AG09309 (cell line): ENCODE measurements around the gene NCOR2.
A peak's percentile ranks its signal among the peaks of the same experiment; 100 is the strongest.

Experiments used
- DNase-seq: peaks from one replicate; pipeline ENCODE4 v3.0.0-alpha.2; 2010; ENCODE audit warnings: low read depth
- H3K4me3 ChIP-seq: 2 replicates; pipeline ENCODE4 v1.5.1; 2011; ENCODE audit warnings: mild to moderate bottlenecking, low read depth, low read length, moderate library complexity; ENCODE audit not compliant: control insufficient read depth
- TF ChIP-seq, protein P1 (sequence below): IDR thresholded peaks from 2 replicates; pipeline ENCODE4 v1.5.1; 2011; ENCODE audit warnings: mild to moderate bottlenecking, low read depth, low read length, inconsistent platforms; ENCODE audit not compliant: insufficient read depth, control insufficient read depth; ENCODE audit errors: missing control alignments

NCOR2 gene

DNA sequence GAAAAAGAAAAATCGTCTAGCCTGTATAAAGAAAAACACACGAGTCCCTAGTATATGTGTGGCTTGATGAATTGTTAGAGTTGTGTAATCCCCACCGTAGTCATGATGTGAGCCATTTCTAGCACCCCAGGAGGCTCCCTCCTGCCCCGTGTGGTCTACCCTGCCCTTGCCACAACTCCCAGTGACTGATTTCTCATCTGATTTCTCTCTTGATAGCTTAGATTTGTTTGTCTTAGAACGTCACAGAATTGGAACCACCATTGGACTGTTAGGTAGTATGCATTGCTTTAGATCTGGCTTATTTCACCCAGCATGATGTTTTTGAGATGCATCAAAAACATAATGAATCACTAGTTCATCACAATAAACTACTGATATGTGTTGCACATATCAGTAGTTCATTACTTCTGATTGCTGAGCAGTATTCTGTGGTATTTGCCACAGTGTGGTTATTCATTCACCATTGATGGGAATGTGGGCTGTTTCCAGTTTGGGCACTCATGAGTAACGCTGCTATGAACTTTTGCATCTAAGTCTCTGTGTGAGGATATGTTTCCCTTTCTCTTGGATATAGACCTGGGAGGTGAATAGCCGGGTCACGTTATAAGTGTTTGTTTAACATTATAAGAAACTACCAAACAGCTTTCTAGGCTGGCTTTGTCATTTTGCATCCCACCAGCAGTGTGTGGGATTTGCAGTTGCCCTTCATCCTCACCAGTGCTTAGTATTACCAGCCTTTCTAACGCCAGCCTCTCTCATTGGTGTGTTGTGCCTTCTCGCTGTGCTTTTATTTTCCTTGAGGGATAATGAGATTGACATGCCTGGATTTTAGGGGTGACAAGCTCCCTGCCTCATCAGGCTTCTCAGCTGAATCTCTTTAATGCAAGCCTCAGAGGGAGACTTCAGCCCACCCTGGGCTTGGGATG lies 31.9 kb upstream of the NCOR2 start:
- peak; percentile 66 for DNase-seq
- H3K4me3 ChIP-seq, result no peak overlapping the region
- TF ChIP-seq, protein P1, sequence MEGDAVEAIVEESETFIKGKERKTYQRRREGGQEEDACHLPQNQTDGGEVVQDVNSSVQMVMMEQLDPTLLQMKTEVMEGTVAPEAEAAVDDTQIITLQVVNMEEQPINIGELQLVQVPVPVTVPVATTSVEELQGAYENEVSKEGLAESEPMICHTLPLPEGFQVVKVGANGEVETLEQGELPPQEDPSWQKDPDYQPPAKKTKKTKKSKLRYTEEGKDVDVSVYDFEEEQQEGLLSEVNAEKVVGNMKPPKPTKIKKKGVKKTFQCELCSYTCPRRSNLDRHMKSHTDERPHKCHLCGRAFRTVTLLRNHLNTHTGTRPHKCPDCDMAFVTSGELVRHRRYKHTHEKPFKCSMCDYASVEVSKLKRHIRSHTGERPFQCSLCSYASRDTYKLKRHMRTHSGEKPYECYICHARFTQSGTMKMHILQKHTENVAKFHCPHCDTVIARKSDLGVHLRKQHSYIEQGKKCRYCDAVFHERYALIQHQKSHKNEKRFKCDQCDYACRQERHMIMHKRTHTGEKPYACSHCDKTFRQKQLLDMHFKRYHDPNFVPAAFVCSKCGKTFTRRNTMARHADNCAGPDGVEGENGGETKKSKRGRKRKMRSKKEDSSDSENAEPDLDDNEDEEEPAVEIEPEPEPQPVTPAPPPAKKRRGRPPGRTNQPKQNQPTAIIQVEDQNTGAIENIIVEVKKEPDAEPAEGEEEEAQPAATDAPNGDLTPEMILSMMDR, result peak; percentile 53

DNA sequence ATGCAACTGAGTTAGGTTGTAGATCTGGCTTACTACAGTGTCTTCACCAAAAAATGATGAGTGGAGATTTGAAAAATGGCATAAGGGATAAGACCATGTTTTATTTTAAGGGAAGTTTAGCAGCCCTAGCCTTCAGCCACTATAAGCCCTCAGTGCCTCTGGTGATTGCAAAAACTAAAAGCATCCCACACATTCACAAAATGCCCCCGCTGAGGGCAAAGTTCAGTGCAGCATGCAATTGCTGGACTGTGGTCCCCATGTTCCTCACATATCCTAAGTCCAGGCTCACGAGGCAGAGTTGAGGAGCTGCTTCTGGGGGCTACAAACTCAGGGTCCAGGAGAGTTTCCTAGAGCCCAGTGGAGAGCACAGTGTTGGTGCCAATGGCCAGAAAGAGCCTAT lies 29.6 kb upstream of the NCOR2 start:
- DNase-seq, result no peak
- H3K4me3 ChIP-seq, result no peak overlapping the region
- TF ChIP-seq, protein P1, result no peak

DNA sequence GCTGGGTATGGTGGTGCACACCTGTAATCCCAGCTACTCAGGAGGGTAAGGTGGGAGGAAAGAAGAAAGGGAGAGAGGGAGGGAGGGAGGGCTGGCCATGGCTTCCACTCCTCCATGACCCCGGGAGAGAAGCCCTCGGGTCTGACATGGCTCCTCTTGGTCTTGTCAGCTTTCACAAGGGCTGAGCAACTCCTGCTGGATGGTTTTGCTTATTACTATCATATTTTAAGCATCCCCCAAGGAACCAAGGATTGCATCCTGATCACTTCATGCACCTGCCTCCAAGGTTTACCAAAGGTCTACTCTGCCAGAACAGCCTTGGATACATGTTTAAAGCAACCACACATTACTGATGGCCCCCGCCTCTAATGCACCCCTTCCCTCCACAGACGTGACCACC lies 28.0 kb upstream of the NCOR2 start:
- H3K4me3 ChIP-seq, result no peak overlapping the region
- DNase-seq, result no peak
- TF ChIP-seq, protein P1, result no peak

DNA sequence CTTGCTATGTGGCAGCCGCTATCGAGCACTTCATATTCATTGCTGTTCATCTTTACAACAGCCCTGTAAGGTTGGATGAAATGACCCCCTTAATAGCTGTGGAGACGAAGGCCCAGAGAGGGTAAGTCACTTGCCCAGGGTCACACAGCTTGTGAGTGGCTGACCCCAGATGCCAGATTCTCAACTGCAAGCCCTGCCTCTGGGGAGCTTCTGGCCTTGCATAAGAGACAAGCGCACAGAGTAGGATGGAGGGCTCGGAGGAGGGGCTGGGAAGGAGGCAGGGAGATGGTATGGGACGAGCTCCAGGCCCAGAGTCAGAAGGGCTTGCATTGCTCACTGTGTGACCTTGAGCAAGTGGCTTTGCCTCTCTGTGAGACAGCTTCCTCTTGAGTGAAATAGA lies 27.4 kb upstream of the NCOR2 start:
- H3K4me3 ChIP-seq, result no peak overlapping the region
- TF ChIP-seq, protein P1, result no peak
- DNase-seq, result no peak

DNA sequence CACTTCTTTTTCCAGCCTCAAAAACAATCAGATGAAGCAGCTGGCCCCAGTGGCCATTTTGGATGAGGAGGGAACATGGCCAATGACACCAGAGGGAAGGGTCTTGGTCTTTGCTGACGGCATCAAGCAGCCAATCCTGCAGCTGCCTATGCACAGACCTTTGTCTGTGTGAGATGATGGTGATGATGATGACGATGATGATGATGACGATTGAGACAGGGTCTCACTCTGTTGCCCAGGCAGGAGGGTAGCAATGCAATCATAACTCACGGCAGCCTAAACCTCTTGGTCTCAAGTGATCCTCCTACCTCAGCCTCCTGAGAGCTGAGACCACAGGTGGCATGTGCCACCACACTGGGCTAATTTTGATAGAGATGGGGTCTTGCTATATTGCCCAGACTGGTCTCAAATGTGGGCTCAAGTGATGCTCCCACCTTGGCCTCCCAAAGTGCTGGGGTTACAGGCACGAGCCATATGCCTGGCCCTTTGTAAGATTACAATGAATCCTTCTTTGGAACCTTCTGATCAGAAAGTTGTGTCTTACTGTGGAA lies 26.5 kb upstream of the NCOR2 start:
- TF ChIP-seq, protein P1, result no peak
- no peak overlapping the region for H3K4me3 ChIP-seq
- DNase-seq, result no peak

DNA sequence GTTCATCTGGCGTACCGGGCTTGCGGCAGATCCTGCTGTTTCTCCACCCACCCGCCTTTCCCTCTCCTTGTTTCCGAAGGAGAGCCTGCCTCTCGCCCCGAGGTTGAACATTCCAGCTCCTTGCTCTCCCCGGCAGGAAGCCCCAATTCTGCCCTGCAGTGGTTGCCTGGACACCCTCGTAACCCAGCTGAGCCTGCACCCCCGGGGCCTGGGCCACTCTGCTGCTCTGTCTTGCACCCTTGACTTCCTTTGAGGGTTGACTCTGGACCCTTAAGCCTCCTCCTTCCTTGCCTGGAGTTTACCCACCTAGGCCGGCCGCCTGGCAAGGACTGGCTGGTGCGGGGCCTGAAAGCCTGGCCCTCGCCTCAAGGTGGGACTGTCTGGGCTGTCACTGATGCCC lies 25.8 kb upstream of the NCOR2 start:
- no peak for DNase-seq
- no peak overlapping the region for H3K4me3 ChIP-seq
- TF ChIP-seq, protein P1, result no peak
